GM21423 (cell line): Measurements from ENCODE around the gene RNF152.

Experiments
- ATAC-seq: cut with Tn5 transposase; IDR thresholded peaks from one replicate; pipeline ENCODE4 v1.9.1; 2021; ENCODE audit warnings: mild to moderate bottlenecking, moderate library complexity; ENCODE audit not compliant: unreplicated experiment

Gene RNF152

DNA sequence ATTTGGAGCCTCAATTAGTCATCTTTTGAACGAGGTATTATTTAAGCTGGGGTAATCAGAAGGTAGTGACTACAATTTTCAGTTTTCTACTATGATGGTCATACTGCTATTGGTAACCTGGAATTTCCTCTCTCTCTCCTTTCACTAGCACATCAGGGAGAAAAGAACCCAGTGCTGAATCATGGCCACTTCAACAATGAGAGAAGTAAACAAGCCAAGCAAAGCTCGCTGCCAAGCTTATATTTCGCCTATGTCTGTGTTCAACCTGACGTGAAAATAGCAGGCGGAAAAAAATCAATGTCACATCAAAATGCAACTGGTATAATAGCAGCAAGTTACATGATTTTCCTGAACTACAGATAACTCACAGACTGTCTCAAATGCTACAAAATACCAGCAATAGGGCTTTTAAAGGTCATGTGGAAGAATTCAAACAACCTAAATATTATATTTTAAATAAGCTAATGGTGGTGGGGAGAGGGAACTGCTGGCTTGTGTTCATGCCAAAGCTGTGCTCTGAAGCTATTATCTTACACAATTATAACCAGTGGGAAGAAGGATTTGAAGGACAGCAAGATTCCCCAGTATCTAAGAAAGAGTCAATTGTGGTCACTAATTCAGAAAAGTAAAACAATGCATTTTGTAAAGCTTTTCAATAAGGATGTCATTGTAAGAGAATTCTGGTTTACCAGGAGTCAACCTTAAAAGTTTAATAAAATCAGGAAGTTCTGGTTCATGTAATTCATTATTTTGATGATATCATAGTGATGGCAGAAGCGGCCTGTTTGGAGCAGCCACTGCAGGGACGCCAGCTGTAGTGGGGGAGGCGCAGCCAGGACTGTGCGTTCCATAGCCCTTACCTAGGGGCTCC is 38.0 kb downstream of the RNF152 start:
- no peak for ATAC-seq

- no peak for ATAC-seq
These were observed 39.0 kb downstream of the RNF152 start for GRCh38 chr18:61853855-61854254.

DNA sequence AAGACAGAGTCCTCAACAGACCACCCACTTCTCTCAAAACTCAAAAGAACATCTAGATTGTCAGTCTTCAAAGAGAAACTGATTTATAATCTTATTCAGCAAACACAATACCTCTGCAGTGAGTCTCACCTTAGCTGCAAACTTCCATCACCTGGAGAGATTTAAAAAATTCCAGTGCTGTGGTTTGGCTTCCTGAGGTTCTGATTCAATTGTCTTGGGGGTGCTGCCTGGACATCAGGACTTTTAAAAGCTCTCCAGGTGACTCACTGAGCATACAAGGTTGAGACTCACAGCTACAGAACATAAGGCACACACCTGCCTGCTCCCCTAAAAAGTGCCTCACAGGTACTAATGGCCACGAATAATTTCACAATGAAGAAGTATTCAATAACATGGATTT is 40.3 kb downstream of the RNF152 start:
- no peak for ATAC-seq

DNA sequence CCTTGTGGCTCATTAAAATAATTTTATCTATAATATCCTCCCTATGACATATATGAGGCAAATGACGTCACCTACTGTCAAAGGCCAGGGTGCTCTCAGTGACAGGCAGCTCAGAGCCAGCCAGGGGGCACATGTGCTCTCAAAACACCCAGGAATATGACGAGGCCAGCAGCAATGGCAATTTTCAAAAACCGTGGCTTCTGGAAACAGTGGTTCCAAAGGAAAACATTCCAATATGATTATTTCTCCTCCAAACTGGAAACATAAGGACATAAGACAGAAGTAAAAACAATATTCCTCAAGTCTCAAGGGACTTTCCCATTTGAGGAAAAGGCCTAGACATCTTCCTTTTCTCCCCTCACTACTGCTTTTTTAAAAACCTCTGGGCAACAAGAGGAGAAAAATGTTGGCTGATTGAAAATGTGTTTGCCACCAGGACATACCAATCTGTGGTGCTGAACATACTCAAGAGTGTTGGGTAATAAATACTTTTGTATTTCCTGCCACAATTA is 40.8 kb downstream of the RNF152 start:
- ATAC-seq = no peak

- no peak for ATAC-seq
These were observed 41.5 kb downstream of the RNF152 start for GRCh38 chr18:61851279-61851678.

DNA sequence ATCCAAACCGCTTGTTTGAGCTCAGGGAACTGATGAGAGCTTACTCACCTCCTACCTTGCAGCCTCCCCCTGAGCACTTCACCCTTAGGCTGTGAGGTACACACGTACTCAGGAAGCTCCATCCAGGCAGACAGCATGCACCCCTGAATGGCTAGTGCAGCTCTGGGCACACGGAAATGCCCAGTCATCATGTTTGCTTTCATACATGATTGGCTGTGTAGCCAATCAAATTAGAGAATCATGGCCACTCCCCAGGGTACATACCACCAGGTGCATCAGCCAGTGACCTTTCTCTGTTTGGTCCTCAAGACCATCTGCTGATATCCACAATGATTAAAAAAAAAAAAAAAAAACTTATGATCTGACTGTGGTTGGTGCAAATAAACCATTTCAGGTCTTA is 42.1 kb downstream of the RNF152 start:
- no peak for ATAC-seq

DNA sequence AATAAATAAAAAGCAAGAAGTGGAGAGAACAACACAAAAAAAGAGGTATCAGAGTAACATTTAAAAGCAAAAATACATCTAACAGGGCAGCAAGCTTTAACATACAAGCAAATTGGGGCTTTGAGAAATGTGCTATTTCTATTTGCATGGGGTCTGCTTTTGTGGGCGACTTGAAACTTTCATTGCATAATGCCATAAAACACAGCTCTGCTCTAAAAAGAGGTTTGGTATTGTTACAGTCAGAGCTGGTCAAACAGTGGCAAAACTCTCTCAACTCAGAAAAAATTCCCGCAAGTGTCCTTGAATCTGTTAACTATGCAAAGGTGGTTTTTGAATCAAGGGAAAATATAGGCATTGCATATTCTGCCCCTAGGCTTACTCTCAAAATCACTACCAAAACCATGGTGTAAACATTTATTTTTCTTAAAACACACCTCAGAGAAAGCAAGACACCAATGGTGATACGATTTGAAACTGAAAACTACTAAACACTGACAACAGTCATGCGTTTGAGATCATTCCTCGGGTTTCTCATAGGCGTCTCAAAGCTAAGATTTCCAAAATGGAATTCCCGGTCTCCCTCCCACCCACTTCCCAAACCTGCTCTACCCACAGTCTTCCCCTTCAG is 45.5 kb downstream of the RNF152 start:
- no peak for ATAC-seq

GRCh38 chr18:61845197-61845596 is 47.6 kb downstream of the RNF152 start:
- no peak for ATAC-seq

DNA sequence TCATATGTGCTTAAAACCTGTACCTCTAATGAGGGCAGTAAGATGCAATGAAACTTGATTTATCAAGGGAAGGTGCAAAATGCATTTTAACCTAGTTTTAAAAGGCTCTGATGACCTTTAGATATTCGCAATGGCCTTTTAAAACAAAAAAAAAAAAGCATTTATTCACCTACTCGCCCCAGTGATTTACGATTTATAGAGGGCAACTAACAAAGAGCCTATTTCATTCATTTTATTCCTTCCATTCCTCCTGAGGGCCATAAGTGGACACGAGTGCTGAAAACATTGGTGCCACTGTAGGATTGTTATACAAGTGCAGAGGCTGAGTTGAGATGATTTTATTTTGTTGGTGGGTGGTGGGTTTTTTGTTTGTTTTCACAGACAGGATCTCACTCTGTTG is 48.1 kb downstream of the RNF152 start:
- ATAC-seq = no peak

DNA sequence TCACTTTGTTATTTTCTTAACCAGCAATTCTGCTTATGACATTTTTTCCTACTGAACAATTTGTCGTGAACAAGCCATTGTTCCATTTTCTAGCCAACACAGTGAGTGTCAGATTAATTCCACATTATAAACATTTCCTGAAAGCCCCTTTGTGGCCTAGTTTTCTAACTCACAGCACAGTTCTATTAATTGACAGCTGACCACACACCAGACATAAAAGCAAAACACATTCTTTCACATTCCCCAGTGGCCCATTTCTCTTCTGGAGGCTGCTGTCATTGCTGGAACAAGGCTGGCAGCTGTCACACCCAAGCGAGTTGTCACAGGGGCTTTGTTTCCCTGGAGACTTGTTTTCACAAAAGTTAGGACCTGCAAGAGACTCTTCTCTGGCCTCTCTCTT is 50.7 kb downstream of the RNF152 start:
- ATAC-seq = no peak

GRCh38 chr18:61841706-61842105 is 51.1 kb downstream of the RNF152 start:
- no peak for ATAC-seq

GRCh38 chr18:61840324-61840723 is 52.5 kb downstream of the RNF152 start:
- no peak for ATAC-seq

GRCh38 chr18:61838521-61838920 is 54.3 kb downstream of the RNF152 start:
- ATAC-seq = no peak

GRCh38 chr18:61833978-61834377 is 58.8 kb downstream of the RNF152 start:
- no peak for ATAC-seq

DNA sequence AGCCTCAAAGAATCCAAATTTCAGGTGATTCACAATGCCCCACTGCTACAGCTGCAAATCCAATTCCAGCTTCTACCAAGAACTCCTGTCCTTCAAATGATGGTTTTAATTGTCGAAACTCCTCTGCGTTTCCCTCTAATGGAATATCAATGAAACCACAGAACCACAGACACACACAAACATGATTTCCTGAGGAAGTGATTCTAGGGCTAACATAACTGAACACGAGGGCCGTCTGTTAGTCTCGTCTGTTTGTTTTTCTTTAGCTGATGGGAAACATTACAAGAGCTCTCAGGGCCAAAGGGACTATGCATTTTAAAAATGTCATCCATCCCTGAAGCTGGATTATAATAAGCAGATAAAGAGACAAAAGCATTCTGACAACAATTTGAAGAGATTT is 59.4 kb downstream of the RNF152 start:
- no peak for ATAC-seq

DNA sequence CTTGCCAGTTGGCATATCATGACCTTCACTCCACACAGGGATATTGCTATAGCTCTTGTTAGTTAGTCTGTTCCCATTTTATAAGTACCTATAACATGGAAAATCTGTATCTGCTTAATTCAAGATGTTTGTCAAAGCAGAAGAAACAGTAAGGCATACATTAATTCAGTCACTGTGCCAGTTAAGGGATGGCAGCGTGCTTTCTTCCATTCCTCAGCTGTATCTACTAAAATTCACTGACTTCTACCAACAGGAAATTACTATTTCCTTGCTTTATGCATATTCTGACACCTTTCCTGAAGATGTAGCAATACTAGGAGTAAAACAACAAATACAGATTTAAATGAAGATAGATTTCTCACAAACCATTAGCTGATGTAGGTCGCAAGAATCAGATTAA is 59.9 kb downstream of the RNF152 start:
- no peak for ATAC-seq

DNA sequence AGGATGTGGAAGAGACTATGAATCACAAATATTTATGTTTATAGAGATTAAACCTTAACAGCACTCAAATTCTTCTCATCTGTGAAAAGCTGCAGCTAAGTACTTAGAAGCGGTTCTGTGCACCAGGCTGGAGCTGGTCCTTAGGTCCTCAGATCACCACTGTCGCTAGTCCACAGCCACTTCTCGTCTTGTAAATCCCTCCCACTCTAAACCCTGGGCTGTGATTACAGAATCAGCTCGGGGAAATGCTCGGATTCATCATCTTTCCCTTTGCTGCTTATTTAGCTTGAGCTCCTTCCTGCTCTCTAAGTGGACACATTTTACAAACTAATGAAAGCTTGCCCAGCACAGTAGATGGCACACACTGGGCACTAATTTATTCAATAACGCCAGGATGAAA is 61.7 kb downstream of the RNF152 start:
- ATAC-seq = no peak

- ATAC-seq = no peak
These were observed 63.7 kb downstream of the RNF152 start for GRCh38 chr18:61829108-61829507.

DNA sequence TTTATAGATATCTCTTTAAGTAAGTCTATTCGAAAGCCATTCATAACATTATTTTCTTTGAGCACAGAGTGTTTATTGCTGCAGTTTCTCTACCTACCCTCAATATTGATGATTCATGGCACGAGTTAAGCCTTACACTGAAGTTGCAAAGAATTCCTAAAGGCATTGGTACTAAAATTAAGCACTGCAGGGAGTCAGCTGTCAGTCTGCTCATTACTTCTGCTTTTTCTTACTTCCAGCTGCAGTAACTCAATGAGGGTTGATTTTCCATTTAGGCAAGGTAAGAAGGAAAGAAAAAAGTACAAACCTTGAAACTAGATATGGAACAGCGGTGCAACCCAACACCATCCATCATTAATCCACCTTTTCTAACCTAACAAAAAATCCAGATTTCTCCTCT is 65.2 kb downstream of the RNF152 start:
- no peak for ATAC-seq

DNA sequence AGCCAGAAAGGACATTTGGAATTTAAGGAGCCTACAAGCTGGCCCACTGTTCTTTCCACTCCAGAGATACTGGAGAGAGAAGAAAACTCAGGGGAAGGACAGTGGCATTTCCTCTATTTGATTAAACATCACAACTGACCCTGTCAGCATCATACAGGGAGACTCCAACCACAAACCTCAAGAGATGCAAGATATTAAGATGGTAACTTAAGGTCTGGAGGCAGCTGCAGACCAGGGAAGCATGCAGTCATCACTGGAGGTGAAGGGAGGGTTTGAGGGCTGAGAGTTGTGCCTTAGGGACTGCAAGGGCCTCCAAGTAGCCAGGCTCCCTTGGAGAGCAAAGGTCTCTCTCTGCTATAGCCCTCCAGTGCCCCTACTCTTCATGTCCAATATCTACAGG is 67.4 kb downstream of the RNF152 start:
- ATAC-seq = no peak

- no peak for ATAC-seq
These were observed 68.0 kb downstream of the RNF152 start for GRCh38 chr18:61824733-61825363.

GRCh38 chr18:61823595-61823994 is 69.2 kb downstream of the RNF152 start:
- ATAC-seq = no peak
